GM19468 (cell line): Measurements from ENCODE around the gene CCDC59.

ENCODE experiments used
- ATAC-seq: cut with Tn5 transposase; IDR thresholded peaks from one replicate; pipeline ENCODE4 v1.9.1; 2021; ENCODE audit warnings: mild to moderate bottlenecking, moderate library complexity, moderate number of reproducible peaks; ENCODE audit not compliant: unreplicated experiment; ENCODE audit errors: extremely low read depth

Gene CCDC59

DNA sequence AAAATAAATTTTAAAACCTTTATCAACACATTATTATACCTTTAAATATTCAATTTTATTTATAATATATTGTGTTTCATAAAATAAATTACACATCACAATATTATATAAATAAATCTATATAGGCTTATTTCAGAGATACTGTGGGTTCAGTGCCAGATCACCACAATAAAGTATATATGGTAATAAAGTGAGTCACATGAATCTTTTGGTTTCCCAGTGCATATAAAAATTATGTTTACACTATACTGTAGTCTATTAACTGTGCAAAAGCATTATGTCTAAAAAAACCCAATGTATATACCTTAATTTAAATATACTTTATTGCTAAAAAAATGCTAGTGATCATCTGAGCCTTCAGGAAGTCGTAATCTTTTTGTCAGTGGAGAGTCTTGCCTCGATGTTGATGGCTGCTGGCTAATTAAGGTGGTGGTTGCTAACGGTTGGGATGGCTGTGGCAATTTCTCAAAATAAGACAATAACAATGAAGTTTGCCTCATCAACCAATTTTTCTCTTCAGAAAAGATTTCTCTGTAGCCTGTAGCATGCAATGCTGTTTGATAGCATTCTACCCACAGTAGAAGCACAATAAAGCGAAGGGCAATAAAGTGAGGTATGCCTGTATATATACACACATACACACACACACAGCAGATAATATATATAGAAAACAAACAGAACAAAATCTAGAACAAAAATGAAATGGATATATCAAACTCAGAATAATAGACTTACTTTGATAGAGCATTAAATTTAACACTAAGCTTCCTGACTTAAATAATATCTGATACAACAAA, 32.4 kb downstream of the CCDC59 start:
- no peak for ATAC-seq

DNA sequence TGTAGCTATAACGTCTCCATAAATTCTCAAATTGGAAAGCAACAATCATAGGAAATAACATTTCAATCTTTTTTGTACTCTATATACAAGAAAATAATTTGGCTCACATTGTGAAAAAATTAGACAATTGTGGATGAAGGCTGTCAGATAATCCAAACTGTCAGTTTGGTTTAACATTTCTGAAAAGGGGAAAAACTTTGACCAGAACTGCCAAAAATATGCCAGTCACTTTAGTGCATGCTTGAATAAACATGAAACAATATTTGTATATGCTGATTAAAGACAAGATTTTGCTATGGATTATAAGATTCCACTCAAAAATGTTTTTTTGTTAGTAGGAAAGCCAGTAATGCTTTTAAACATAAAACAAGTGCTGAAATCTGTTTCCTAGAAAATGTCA, 38.9 kb downstream of the CCDC59 start:
- ATAC-seq, result no peak

DNA sequence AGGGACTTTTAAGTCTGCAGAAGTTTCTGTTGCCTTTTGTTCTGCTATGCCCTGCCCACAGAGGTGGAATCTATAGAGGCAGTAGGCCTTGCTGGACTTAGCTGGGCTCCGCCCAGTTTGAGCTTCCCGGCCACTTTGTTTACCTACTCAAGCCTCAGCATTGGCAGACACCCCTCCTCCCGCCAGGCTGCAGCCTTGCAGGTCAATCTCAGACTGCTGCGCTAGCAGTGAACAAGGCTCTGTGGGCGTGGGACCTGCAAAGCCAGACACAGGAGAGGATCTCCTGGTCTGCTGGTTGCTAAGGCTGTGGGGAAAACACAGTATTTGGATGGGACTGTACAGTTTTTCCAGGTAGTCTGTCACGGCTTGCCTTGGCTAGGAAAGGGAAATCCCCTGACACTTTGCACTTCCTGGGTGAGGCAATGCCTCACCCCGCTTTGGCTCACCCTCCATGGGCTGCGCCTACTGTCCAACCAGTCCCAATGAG, 43.7 kb downstream of the CCDC59 start:
- ATAC-seq, result no peak
